8988T (cell line): ENCODE results near the gene SNRPD1.
"Not testable (repeated sequence)": the region's sequence is repeated elsewhere in the genome, so short reads cannot be mapped to it uniquely, and the experiment has no call there.

Experiments
- DNase-seq: peaks from one replicate; pipeline ENCODE4 v3.0.0; 2011

Gene SNRPD1

DNA sequence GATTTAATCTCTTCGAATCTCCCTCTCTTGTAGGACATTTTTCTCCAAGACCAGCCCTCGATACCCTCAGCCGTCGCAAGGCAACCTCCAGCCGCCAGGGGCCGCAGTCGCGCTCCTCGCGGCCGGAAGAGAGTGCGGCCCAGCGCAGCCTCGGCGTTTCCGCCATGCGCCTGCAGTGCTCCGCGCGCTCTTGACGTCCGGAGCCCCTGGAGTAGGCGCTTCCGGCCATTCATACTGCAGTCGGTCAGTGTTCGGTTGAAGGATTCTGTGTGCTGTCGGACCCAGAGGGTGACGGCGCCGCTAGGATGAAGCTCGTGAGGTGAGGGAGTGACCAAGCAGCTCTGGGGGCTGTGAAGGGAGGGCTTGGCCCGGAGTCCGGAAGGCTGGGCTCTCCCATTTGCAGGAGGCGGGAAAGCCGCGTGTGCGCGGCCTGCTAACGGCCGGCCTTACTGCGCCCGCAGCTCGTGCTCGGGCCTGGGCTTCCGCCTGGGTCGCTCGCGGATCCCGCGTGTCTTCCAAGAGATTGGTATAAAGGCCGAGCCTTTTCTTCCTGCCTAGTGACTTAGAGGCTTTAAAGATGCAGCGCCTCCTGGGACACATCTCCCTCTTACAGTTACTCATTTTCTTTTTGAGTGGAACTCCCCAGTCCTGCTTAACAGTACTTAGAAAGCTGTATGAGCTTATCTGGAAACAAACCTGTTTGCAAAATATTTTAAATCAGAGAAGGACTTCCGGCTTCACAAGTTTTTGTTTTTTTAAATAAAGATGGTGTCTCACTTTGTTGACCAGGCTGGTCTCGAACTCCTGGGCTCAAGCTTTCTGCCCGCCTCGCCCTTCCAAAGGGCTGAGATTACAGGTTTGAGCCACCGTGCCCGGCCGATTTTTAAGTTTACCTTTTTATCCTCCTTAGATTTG lies at the start of gene SNRPD1:
Gene SNRPD1, plus strand, starts transcription at position 190 of the 915 bp plus-strand sequence. Its CDS starts 116 bp downstream, at position 306.
- peak; percentile 89 for DNase-seq

DNA sequence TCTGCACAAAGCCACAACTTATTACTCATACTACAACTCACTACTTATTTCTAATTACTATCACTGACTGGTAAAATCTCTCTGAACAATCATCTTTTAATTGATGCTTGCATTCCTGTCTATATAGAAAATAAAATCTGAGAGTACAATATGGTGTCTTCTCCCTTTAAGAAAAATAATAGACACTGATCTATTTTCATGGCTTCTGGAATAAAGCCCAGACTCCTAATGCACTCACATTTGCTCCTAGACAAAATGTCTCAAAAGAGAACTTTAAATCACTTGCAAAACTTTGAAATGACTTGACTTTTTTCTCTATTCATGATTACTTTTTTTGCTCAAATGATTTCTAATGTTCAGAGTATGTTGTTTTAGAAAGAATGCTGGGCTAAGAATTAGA lies 40.3 kb upstream of the SNRPD1 start:
- no peak for DNase-seq

DNA sequence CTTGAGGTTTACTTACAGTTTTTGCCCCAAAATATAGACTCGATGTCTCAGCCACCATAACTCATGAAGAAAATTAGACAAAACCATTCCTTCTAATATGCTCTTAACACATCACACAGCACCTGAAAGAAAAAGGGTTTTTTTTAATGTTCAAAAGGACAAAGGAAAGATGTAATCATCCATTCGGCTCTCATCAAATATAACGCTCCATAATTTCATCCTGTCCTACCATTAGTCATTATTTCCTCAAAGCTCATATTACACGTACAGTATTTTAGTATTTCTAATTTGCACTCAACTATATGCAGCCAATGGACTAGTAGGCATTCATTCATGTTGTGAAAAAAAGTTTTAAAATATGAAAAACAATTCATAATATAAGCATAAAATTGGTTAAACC lies 36.5 kb upstream of the SNRPD1 start:
- no peak for DNase-seq

DNA sequence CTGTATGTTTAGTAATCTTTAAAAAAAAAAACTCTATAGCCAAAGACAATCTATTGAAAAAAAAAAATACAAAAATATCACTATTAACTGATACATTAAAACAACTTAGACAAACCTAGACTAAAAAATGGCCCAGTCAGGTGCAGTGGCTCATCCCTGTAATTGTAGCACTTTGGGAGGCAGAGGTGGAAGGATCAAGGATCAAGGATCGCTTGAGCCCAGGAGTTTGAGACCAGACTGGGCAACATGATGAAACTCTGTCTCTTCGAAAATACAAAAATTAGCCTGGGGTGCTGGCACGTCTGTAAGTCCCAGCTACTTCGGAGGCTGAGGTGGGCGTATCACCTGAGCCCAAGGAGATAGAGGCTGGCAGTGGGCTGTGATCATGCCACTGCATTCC lies 27.7 kb upstream of the SNRPD1 start:
- no peak for DNase-seq

DNA sequence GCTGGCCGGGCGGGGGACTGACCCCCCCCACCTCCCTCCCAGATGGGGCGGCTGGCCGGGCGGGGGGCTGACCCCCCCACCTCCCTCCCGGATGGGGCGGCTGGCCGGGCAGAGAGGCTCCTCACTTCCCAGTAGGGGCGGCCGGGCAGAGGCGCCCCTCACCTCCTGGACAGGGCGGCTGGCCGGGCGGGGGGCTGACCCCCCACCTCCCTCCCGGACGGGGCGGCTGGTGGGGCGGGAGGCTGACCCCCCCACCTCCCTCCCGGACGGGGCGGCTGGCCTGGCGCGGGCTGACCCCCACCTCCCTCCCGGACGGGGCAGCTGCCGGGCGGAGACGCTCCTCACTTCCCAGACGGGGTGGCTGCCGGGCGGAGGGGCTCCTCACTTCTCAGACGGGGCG lies 19.8 kb upstream of the SNRPD1 start:
- not testable (repeated sequence) for DNase-seq

DNA sequence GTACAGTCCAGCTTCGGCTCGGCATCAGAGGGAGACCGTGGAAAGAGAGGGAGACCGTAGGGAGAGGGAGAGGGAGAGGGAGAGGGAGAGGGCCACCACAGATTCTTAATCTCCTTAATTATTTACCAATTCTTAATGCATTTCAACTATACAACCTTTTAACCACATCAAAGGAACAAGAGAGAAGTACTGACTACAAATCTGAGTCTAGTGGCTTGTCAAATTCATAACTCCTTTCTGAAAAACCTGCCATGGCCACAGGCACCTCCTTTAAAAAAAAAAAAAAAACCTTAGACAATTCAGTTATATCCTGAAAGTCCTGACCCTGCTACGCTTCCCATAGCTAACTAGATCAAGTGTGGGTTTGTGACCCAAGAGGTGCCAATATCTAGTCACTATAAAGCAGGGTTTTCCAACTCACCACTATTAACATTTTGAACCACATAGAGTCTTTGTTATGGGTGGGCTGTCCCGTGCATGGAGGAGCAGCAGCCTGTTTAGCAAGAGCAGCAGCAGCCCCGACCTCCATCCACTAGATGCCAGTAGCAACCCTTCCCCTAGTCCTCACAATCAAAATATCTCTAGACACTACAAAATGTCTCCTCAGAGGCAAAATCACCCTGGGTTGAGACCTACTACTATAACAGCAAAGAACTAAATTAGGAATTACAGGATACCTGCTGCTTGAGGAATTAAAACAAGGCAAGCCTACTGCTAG lies 18.4 kb upstream of the SNRPD1 start:
- peak; percentile 61 for DNase-seq

DNA sequence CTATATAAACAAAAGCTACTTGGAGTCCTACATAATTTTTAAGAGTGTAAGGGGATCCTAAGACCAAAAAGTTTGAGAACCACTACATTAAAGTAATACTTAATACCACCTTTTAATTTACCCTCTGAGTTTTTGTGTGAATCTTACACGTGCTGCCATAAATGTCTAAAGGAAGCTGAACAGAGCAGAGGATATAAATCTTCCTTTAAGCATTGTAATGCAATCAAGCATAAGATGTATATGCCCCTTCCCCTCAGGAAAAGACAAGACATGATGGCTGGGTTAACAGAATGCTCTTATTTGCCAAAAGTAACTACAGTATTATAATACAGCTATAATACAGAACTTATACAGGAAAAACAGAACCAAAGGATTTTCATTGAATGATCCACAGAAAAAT lies 14.5 kb upstream of the SNRPD1 start:
- no peak for DNase-seq

DNA sequence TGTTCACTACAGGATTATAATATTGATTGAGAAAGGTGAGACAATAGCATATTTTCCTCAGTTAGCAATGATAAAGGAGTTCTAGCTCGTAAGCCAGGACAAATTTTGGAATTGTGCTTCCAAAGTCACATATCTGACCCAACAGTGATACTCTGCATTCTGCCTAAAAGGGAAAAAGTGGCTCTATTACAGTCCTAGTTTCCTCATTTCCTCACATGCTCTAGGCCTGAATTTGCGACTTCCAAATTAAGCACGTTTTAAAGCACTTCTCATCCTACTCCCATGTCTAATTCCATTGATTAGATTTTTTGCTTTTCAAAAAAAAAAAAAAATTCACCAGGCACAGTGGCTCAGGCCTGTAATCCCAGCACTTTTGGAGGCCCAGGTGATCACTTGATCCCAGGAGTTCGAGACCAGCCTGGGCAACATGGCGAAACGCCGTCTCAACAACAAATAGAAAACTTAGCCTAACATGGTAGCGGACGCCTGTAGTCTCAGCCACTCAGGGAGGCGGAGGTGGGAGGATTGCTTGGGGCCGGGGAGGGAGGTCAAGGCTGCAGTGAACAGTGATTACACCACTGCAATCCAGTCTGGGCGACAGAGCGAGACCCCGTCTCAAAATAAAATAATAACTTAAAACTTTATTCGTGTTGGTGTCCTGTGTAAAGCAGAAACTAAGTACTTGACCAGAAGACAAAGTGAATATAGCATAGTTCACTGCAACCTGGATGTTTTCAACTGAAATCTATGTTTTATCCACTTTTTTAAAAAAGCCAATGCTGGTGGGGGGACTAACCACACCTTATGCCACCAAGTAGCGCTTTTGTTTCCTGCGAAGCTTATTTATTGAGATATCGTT lies 13.2 kb upstream of the SNRPD1 start:
- DNase-seq: no peak

DNA sequence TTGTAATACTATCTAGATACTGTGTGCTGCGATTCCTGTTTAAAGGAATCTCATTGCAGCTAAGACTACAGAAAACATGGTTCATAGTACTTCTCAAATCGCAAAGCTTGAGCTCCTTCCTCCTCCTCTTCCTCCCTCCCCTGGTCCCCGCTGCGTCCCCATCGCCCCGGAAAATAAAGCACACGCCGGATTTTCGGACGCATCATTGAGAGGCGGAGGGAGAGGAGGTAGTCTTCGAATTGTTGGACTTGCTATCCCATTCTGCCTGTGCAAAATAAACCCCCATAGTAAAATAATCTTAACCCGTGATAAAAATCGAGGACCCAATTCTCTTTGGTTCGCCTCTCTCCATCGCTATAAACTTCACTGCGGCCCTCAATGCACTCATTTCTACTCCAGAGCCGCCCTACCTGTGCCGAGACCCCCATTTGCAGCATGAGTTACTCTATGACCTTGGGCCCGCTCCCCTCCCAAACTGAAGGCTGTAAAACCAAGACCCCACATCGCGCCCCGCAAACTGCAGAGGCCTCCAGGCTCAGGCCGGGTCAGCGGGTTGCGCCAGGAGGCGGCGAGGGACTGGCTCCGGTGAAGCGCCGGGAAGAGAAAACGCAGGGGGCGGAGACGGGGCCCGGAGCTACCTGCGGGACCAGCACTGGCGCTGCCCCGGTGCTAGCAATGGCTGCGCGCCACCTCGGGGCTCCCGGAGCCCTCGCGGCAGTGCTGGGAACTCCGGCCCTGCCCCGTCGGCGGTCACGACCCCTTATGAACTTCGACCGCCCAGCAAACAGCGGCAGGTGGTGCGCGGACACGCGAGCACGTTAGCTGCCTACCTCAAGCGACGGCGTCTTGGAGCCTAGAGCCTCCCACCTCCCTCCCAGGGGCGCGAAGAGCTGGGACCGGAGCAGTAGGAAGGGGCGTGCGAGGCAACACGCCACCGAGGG lies 12.3 kb upstream of the SNRPD1 start:
- DNase-seq: peak; percentile 45

DNA sequence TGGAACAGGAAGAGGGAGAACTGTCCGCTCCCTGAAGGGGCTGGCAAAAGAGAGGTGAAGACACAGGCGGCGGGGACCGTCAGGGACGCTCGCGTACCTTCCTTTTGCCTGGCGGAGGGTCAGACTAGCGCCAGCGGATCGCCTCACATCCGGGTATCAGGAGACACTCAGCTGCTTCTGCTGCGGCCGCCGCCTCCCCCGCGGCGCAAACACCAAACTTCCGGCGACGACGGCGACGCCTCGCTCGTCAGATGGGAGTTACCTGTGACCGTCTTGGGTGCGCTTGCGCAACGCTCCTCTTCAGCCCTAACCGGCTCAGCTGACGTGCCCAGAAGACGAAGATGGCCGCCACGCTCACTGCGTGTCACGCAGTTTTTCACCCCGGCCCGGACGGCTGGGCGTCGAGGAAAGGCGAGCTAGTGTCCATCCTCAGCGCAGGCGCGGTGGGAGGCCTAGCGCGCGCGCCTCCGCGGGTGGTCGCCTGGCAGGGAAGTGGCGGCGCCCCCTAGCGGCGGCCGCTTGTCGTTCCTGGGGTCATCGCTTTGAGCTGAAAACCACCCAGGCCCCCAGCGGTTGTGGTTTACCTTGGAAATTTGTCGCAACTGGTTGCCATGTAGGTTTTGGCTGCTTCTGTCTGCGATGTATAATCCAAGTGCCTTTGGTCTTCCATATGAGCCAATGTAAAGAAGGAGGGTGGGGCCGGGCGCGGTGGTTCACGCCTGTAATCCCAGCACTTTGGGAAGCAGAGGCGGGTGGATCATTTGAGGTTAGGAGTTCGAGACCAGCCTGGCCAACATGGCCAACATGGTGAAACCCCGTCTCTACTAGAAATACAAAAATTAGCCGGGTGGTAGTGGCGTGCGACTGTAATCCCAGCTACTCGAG lies 11.3 kb upstream of the SNRPD1 start, which contains the start of gene ESCO1:
Gene ESCO1, minus strand, starts transcription at position 179 of the 885 bp plus-strand sequence. CDS start 25,861 bp downstream, outside the sequence.
- peak; percentile 94 for DNase-seq

DNA sequence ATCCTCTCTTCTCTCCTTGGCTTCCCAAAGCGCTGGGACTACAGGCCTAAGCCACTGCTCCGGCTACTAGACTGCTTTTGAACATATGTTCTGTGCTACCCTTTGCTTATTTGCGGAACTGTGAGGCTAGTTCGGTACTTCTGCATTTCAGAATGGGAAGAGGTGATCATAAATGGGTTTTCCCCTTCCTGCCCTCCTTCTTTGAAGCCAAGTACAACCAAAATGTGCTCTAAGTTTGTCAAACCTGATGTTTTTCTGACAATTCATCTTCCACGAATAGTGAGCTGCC lies 9.9 kb upstream of the SNRPD1 start:
- DNase-seq: no peak

DNA sequence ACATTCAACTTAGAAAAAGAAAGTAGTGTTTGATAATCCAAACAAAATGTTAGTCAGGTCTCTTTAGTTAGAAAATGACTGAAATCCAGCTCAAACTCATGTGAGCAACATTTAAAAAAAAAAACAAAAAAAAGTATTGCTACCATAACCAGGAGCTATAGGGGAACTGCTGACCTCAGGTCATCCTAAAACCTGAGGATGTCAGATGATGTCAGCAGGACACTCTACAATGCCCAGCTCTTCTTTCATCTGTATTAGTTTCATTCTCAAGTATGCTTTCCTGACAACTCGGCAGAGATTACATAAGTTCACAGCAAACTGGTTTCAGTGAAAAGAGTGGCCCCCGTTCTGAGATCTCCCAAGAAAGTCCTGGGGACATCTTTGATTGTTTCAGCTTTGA lies 7.4 kb upstream of the SNRPD1 start:
- DNase-seq: no peak

DNA sequence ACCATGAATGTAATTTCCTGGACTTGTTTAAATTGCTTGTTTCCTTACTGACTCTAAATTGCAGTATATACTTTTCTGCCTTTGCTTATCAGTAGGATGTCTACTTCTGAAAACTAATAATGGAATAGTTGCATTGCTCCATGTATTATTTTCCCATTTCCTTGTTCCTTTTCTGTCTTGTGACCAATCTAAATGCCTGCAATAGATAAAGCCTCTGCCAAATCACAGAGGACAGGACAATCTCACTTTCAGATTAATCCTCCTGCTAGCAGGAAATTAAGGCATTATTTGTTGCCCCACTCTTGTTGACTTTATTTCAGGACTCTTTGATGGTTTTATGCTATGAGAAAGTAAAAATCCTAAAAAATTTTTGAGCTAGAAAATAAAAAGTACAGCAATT lies 6.9 kb upstream of the SNRPD1 start:
- DNase-seq: no peak

DNA sequence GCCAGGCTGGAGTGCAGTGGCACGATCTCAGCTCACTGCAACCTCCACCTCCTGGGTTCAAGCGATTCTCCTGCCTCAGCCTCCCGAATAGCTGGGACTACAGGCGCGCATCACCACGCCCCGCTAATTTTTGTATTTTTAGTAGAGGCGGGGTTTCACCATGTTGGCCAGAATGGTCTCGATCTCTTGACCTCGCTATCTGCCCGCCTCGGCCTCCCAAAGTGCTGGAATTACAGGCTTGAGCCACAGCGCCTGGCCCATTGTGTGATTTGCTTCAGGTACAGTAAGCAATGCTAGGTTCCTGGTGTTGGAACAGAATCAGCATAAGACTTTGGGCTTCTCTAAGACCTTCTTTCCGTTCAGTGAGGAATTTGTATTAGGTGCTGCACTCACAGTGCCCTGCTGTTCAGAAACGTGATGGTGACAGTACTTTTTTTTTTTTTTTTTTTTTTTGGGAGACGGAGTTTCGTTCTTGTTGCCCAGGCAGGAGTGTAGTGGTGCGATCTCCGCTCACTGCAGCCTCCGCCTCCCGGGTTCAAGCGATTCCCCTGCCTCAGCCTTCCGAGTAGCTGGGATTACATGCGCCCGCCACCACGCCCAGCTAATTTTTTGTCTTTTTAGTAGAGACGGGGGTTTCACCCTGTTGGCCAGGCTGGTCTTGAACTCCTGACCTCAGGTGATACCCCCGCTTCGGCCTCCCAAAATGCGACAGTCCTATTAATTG lies 551 bp upstream of the SNRPD1 start:
- not testable (repeated sequence) for DNase-seq

DNA sequence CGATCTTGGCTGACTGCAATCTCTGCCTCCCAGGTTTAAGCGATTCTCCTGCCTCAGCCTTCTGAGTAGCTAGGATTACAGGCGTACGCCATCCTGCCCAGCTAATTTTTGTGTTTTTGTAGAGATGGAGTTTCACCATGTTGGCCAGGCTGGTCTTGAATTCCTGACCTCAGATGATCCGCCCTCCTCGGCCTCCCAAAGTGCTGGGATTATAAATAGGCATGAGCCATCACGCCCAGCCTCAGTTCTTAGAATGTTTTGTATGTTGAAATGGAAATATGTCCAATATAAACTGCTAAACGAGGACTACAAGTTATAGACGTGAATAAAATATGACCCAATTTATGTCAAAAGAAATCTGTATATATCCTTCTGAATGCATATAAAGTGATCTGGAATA lies 9.5 kb downstream of the SNRPD1 start:
- DNase-seq: not testable (repeated sequence)

DNA sequence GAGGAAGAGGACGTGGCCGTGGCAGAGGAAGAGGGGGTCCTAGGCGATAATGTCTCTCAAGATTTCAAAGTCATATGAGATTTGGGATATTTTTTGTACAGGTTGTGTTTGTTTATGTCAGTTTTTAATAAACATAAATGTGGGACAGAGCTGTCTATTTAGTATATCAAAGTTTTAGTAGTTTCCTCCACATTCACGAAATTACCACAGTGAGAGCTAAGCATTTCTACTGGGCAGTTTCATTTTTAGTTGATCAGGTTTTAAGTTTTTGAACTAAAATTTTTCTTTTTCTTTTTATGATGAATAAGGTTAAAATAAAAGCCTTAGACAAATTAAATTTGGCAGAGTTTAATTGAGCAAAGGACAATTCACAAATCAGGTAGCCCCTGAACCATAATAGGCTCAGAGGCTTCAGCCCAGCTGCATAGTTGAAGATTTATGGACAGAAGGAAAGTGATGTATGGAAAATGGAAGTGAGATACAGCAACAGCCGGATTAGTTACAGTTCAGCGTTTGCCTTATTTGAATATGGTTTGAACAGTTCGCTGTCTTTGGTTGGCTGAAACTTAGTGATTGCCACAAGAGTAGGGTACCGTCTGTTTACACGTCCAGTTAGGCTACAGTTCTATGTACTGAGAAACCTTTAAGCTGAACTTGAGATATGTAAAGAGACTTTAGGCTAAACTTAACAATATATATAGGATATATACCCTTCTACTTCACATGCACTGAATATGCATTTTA lies 17.1 kb downstream of the SNRPD1 start:
- no peak for DNase-seq

DNA sequence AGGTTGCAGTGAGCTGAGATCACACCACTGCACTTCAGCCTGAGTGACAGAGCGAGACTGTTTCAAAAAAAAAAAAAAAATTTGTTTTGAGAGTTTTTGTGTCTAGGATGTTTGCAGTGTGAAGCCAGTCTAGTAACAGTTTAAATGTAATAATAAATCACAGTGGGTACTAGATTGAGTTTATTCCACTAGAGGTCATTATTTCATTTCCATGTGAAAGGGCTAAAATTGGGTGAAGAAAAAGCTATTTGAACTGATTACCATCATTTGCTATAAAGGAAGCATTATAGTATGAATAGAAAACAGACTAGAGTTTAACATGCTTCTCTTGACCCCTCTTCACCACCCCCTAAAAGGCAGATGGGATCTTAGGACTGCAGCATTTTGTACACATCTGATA lies 20.3 kb downstream of the SNRPD1 start:
- DNase-seq: no peak

DNA sequence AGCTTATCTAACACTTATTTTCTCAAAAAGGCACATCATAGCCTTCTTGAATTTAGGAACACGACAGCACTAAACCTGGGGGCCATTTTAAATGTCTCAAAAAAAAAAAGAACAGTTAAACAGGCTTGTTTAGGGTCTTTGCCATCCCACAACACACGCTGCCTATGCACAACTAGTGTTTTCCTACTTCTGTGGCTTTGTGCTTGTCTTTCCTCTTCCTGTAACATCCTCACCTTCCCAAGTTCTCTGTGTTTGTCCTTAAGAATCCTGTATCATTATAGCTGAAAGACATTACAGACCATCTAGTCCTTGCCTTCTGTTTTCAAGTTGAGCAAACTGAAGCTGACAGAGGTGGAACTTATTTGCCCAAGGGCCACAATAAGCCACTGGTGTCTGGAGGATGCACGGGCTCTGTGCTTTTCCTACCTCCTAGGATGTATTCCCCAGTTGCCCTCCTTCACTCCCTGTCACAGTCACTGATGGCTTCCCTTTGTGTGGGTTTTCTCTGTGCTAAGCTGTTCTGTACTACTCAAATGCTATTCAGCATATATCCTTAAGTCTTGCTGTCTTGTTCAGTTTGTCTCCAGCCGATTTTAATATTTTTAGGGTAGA lies 22.6 kb downstream of the SNRPD1 start:
- no peak for DNase-seq

DNA sequence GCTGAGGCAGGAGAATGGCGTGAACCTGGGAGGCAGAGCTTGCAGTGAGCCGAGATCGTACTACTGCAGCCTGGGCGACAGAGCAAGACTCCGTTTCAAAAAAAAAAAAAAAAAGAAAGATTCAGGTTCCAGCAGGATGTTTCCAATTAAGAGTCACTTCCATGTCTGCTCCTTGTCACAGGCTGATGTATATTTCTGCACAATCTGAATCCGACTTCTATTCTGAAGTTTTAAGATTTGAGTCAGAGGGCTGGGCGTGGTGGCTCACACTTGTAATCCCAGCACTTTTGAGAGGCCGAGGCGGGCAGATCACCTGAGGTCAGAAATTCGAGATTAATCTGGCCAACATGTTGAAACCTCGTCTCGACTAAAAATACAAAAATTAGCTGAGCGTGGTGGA lies 24.7 kb downstream of the SNRPD1 start:
- no peak for DNase-seq
